ENCODE data around the gene DIP2A.

DNA sequence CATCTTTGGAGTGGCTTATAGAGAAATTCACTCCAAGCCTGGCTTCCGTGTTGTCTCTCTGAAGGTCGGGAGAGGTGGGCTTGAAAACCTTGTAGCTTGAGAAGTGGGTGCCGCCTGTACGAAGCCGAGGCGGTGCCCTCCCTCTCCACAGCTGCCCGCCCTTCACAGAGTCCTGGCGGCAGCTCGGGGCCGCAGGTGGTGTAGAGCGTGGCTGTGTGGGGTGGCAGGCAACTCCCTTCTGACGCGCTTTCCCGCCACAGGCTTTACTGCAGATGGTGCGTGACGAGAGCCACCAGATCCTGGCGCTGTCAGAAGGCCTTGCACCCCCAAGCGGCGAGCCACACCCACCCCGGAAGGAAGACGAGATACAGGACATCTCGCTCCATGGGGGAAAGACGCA, 33.1 kb upstream of the DIP2A start:
- no peak for TF ChIP-seq EZH2 (IDR thresholded peaks at IDR 0.05; ENCODE audit: borderline replicate concordance, low read depth, low read length, severe bottlenecking)
- TF ChIP-seq CTCF (IDR thresholded peaks at IDR 0.05; ENCODE audit: borderline replicate concordance, extremely low read depth, low read length, poor library complexity, severe bottlenecking), result no peak

Measured in DND-41 (cell line).